Hematopoietic multipotent progenitor cell treated with erythropoietin and hydrocortisone succinate and interleukin-3 and kit ligand, for 15 days (in vitro differentiated cells): Measurements from ENCODE around the gene ROCK2.
"Not testable (repeated sequence)": the region's sequence is repeated elsewhere in the genome, so short reads cannot be mapped to it uniquely, and the experiment has no call there.

ENCODE experiments used
- DNase-seq: peaks from one replicate; pipeline ENCODE4 v3.0.0-alpha.2; 2015; ENCODE audit warnings: low spot score

ROCK2 gene

GRCh38 chr2:11179196-11179595 is 165.2 kb downstream of the ROCK2 start:
- DNase-seq, result no peak

GRCh38 chr2:11177871-11178690 is 166.4 kb downstream of the ROCK2 start:
- DNase-seq, result no peak

GRCh38 chr2:11175293-11175795 is 169.1 kb downstream of the ROCK2 start:
- no peak for DNase-seq

GRCh38 chr2:11174222-11174621 is 170.2 kb downstream of the ROCK2 start:
- no peak for DNase-seq

- no peak for DNase-seq
These were observed 175.1 kb downstream of the ROCK2 start for GRCh38 chr2:11169333-11169732.

- no peak for DNase-seq
These were observed 175.9 kb downstream of the ROCK2 start for GRCh38 chr2:11168488-11168887.

GRCh38 chr2:11166476-11166875 is 178.0 kb downstream of the ROCK2 start:
- no peak for DNase-seq

GRCh38 chr2:11165046-11165445 is 179.4 kb downstream of the ROCK2 start:
- DNase-seq, result not testable (repeated sequence)

GRCh38 chr2:11163439-11164317 is 180.8 kb downstream of the ROCK2 start:
- DNase-seq, result no peak

GRCh38 chr2:11161747-11162146 is 182.7 kb downstream of the ROCK2 start:
- no peak for DNase-seq

- DNase-seq, result no peak
These were observed 183.5 kb downstream of the ROCK2 start for GRCh38 chr2:11160731-11161455.

- no peak for DNase-seq
These were observed 184.2 kb downstream of the ROCK2 start for GRCh38 chr2:11160256-11160655.

- DNase-seq, result no peak
These were observed 184.8 kb downstream of the ROCK2 start for GRCh38 chr2:11159574-11160170.

- DNase-seq, result no peak
These were observed 185.4 kb downstream of the ROCK2 start for GRCh38 chr2:11158916-11159573.

GRCh38 chr2:11157731-11158130 is 186.7 kb downstream of the ROCK2 start:
- no peak for DNase-seq

GRCh38 chr2:11157296-11157695 is 187.1 kb downstream of the ROCK2 start:
- DNase-seq, result no peak

GRCh38 chr2:11156396-11157075 is 187.9 kb downstream of the ROCK2 start:
- no peak for DNase-seq

GRCh38 chr2:11155381-11156035 is 188.9 kb downstream of the ROCK2 start, which contains the start of gene SLC66A3:
Gene SLC66A3 (plus strand): TSS chr2:11155467. CDS start chr2:11155547, 80 bp downstream.
- peak; percentile 84 for DNase-seq

GRCh38 chr2:11154923-11155380 is 189.5 kb downstream of the ROCK2 start:
- peak; percentile 95 for DNase-seq
